GM19240 (cell line): ENCODE results near the gene POLDIP2.
"Not testable (repeated sequence)": the region's sequence is repeated elsewhere in the genome, so short reads cannot be mapped to it uniquely, and the experiment has no call there.

ENCODE experiments used
- DNase-seq: peaks from one replicate; pipeline ENCODE4 v3.0.0; 2011; ENCODE audit warnings: low spot score; ENCODE audit not compliant: insufficient read length

The POLDIP2 gene

GRCh38 chr17:28365487-28365886 lies 8.2 kb upstream of the POLDIP2 start:
- no peak for DNase-seq

GRCh38 chr17:28364665-28365363 lies 7.5 kb upstream of the POLDIP2 start, which contains the start of gene SEBOX:
TSS of gene SEBOX (minus strand) at chr17:28365199. CDS start at chr17:28365151, 48 bp downstream.
- DNase-seq: no peak

- DNase-seq: no peak
These were observed 6.7 kb upstream of the POLDIP2 start for GRCh38 chr17:28363776-28364650.

- no peak for DNase-seq
These were observed 5.9 kb upstream of the POLDIP2 start for GRCh38 chr17:28363186-28363585.

- no peak for DNase-seq
These were observed 522 bp upstream of the POLDIP2 start for GRCh38 chr17:28357901-28358197.

GRCh38 chr17:28350271-28350670 lies 7.1 kb downstream of the POLDIP2 start:
- no peak for DNase-seq

- no peak for DNase-seq
These were observed 8.3 kb downstream of the POLDIP2 start for GRCh38 chr17:28348979-28349378.

GRCh38 chr17:28347261-28347891 lies 10.0 kb downstream of the POLDIP2 start:
- no peak for DNase-seq

GRCh38 chr17:28346746-28347246 lies 10.5 kb downstream of the POLDIP2 start:
- DNase-seq: no peak

GRCh38 chr17:28346199-28346580 lies 11.1 kb downstream of the POLDIP2 start:
- no peak for DNase-seq

GRCh38 chr17:28345419-28346198 lies 11.7 kb downstream of the POLDIP2 start:
- DNase-seq: no peak

GRCh38 chr17:28344435-28344901 lies 12.9 kb downstream of the POLDIP2 start:
- DNase-seq: no peak

- no peak for DNase-seq
These were observed 13.3 kb downstream of the POLDIP2 start for GRCh38 chr17:28344011-28344410.

- no peak for DNase-seq
These were observed 13.8 kb downstream of the POLDIP2 start for GRCh38 chr17:28343491-28343932.

GRCh38 chr17:28342313-28342712 lies 15.0 kb downstream of the POLDIP2 start:
- DNase-seq: no peak

- DNase-seq: no peak
These were observed 15.8 kb downstream of the POLDIP2 start for GRCh38 chr17:28341516-28341915.

GRCh38 chr17:28340374-28340773 lies 17.0 kb downstream of the POLDIP2 start:
- no peak for DNase-seq

GRCh38 chr17:28339431-28339830 lies 17.9 kb downstream of the POLDIP2 start:
- DNase-seq: no peak

- not testable (repeated sequence) for DNase-seq
These were observed 18.5 kb downstream of the POLDIP2 start for GRCh38 chr17:28338769-28339212.

GRCh38 chr17:28338056-28338768 lies 19.1 kb downstream of the POLDIP2 start:
- no peak for DNase-seq
